H1 (cell line): Measurements from ENCODE around the gene RARRES2.

Source experiments
- CBX5 ChIP-seq: fragments of 300-800, 300-1000 bp; sonication (generic); IDR thresholded peaks from 2 replicates; pipeline ENCODE4 v1.7.1; 2016; ENCODE audit warnings: antibody characterized with exemption, low read length, low read depth
- CEBPB ChIP-seq: IDR thresholded peaks from 2 replicates; pipeline ENCODE4 v1.6.1; 2012; ENCODE audit warnings: low read depth, low read length
- CHD2 ChIP-seq: IDR thresholded peaks from 2 replicates; pipeline ENCODE4 v1.6.1; 2012; ENCODE audit warnings: low read length, improper control_type of control experiment
- CTCF ChIP-seq, 3 experiments: IDR thresholded peaks; 1 replicate in 2 of 3; 2 replicates in 1 of 3; pipeline versions ENCODE4 v1.5.1 to v1.6.1; 2011; ENCODE audit warnings: low read length in 3 of 3, mild to moderate bottlenecking in 3 of 3, inconsistent platforms in 2 of 3, low read depth in 1 of 3, moderate library complexity in 1 of 3; ENCODE audit not compliant: insufficient read depth in 1 of 3; ENCODE audit errors: control extremely low read depth in 1 of 3
- EZH2 ChIP-seq: fragments of 200-600 bp; sonication (generic); IDR thresholded peaks from 2 replicates; pipeline ENCODE4 v1.7.1; 2012; ENCODE audit warnings: low read depth, mild to moderate bottlenecking, moderate library complexity, low read length, inconsistent platforms; ENCODE audit not compliant: severe bottlenecking
- JUN ChIP-seq: IDR thresholded peaks from 2 replicates; pipeline ENCODE4 v1.6.1; 2011; ENCODE audit warnings: low read depth, mild to moderate bottlenecking, improper control_type of control experiment, low read length
- JUND ChIP-seq: IDR thresholded peaks from 2 replicates; pipeline ENCODE4 v1.6.1; 2011; ENCODE audit warnings: mild to moderate bottlenecking, improper control_type of control experiment, low read length
- POLR2A ChIP-seq, 2 experiments: IDR thresholded peaks; 1 replicate in 1 of 2; 2 replicates in 1 of 2; pipeline ENCODE4 v1.6.1; 2011; ENCODE audit warnings: low read depth in 2 of 2, low read length in 2 of 2, mild to moderate bottlenecking in 2 of 2; ENCODE audit errors: control extremely low read depth in 1 of 2
- SIN3A ChIP-seq, 2 experiments: IDR thresholded peaks in 1 of 2; conservative IDR thresholded peaks in 1 of 2; 2 replicates each; pipeline ENCODE4 v1.6.1; 2011 to 2012; ENCODE audit warnings: low read length in 2 of 2, improper control_type of control experiment in 1 of 2, low read depth in 1 of 2, mild to moderate bottlenecking in 1 of 2
- SP1 ChIP-seq: IDR thresholded peaks from 2 replicates; pipeline ENCODE4 v1.6.1; 2011; ENCODE audit warnings: low read depth, low read length
- SP4 ChIP-seq: IDR thresholded peaks from 2 replicates; pipeline ENCODE4 v1.6.1; 2012; ENCODE audit warnings: low read length, inconsistent platforms
- SUZ12 ChIP-seq: fragments of 200-600 bp; sonication (generic); IDR thresholded peaks from 2 replicates; pipeline ENCODE4 v1.6.1; 2012; ENCODE audit warnings: mild to moderate bottlenecking, inconsistent platforms, low read length, moderate library complexity, mixed read lengths
- YY1 ChIP-seq: IDR thresholded peaks from 2 replicates; pipeline ENCODE4 v1.6.1; 2011; ENCODE audit warnings: low read depth, mild to moderate bottlenecking, low read length

GRCh38 chr7:150332852-150333635 lies 8.4 kb downstream of the RARRES2 start:
- no peak for TF ChIP-seq CTCF (IDR thresholded peaks at IDR 0.05; ENCODE audit: control extremely low read depth in 1 of 3, insufficient read depth in 1 of 3, low read depth in 1 of 3, low read length in 3 of 3)
- peak in 1 of 2 experiments; percentile 6; a peak in 1 of 3 replicates for TF ChIP-seq POLR2A (IDR thresholded peaks at IDR 0.05; ENCODE audit: control extremely low read depth in 1 of 2, low read depth in 2 of 2, low read length in 2 of 2)
- TF ChIP-seq JUN = no peak
- TF ChIP-seq CBX5 = no peak
- TF ChIP-seq SP4 = no peak
- no peak for TF ChIP-seq JUND
- TF ChIP-seq CHD2 = no peak
- no peak for TF ChIP-seq CEBPB
- no peak for TF ChIP-seq YY1
- no peak for TF ChIP-seq SUZ12
- TF ChIP-seq SIN3A (conservative IDR thresholded peaks at IDR 0.05 in 1 of 2, IDR thresholded peaks at IDR 0.05 in 1 of 2; ENCODE audit: low read depth in 1 of 2, low read length in 2 of 2) = no peak
- TF ChIP-seq EZH2 = no peak
- no peak for TF ChIP-seq SP1
